Nephron (organoid): ENCODE measurements around the gene GIMAP8.

Experiments
- H3K27ac Mint-ChIP-seq, 3 experiments: 2 replicates each; pipeline ENCODE4 v1.8.0; 2020; ENCODE audit warnings: mixed read lengths in 3 of 3, mild to moderate bottlenecking in 2 of 3, moderate library complexity in 1 of 3
- H3K27me3 Mint-ChIP-seq: 2 replicates; pipeline ENCODE4 v1.8.0; 2021; ENCODE audit warnings: low read depth, mild to moderate bottlenecking, moderate library complexity, mixed read lengths
- H3K36me3 Mint-ChIP-seq: 2 replicates; pipeline ENCODE4 v1.8.0; 2020; ENCODE audit warnings: low read depth, mixed read lengths
- H3K4me1 Mint-ChIP-seq: 2 replicates; pipeline ENCODE4 v1.8.0; 2020; ENCODE audit warnings: mixed read lengths
- H3K4me3 Mint-ChIP-seq, 3 experiments: 2 replicates each; pipeline ENCODE4 v1.8.0; 2020; ENCODE audit warnings: mild to moderate bottlenecking in 3 of 3, mixed read lengths in 3 of 3, moderate library complexity in 2 of 3
- H3K9me3 Mint-ChIP-seq: 2 replicates; pipeline ENCODE4 v1.8.0; 2020; ENCODE audit warnings: mixed read lengths
- CTCF ChIP-seq, 3 experiments: fragments of 200-600 bp; sonication (generic); IDR thresholded peaks; one replicate each; pipeline ENCODE4 v1.5.0; 2021; ENCODE audit warnings: antibody characterized with exemption in 3 of 3; ENCODE audit not compliant: unreplicated experiment in 3 of 3

Gene GIMAP8

GRCh38 chr7:150446288-150446938 is 4.0 kb upstream of the GIMAP8 start:
- TF ChIP-seq CTCF (IDR thresholded peaks at IDR 0.05; ENCODE audit: unreplicated experiment in 3 of 3), result no peak
- Mint-ChIP-seq H3K4me1 (peaks cover 16% of the 10 kb centered on the region), H3K36me3 (no peaks in the 10 kb centered on the region), H3K4me3 (no peak overlapping the region), H3K27ac (no peak overlapping the region), H3K9me3 (peaks cover 11% of the 10 kb centered on the region), H3K27me3 (peaks cover 16% of the 10 kb centered on the region)

GRCh38 chr7:150447966-150448788 is 2.3 kb upstream of the GIMAP8 start:
- Mint-ChIP-seq H3K9me3 (no peaks in the 10 kb centered on the region), H3K4me3 (no peak overlapping the region), H3K27me3 (peaks cover 20% of the 10 kb centered on the region), H3K36me3 (no peaks in the 10 kb centered on the region), H3K4me1 (peaks cover 22% of the 10 kb centered on the region), H3K27ac (no peak overlapping the region)
- TF ChIP-seq CTCF (IDR thresholded peaks at IDR 0.05; ENCODE audit: unreplicated experiment in 3 of 3), result no peak

- H3K27ac Mint-ChIP-seq, result no peak overlapping the region
- H3K4me3 Mint-ChIP-seq, result no peak overlapping the region
- H3K27me3 Mint-ChIP-seq, result peaks cover 22% of the 10 kb centered on the region
- H3K9me3 Mint-ChIP-seq, result no peaks in the 10 kb centered on the region
- H3K36me3 Mint-ChIP-seq, result no peaks in the 10 kb centered on the region
- peaks cover 16% of the 10 kb centered on the region for H3K4me1 Mint-ChIP-seq
- TF ChIP-seq CTCF (IDR thresholded peaks at IDR 0.05; ENCODE audit: unreplicated experiment in 3 of 3), result peak; percentile 80 to 92 (median 92)
These were observed 1.7 kb upstream of the GIMAP8 start for GRCh38 chr7:150448789-150449147.

GRCh38 chr7:150449206-150449952 is 1.1 kb upstream of the GIMAP8 start:
- TF ChIP-seq CTCF (IDR thresholded peaks at IDR 0.05; ENCODE audit: unreplicated experiment in 3 of 3), result no peak
- no peak overlapping the region for H3K27ac Mint-ChIP-seq
- no peaks in the 10 kb centered on the region for H3K9me3 Mint-ChIP-seq
- peaks cover 14% of the 10 kb centered on the region for H3K4me1 Mint-ChIP-seq
- no peak overlapping the region for H3K4me3 Mint-ChIP-seq
- H3K27me3 Mint-ChIP-seq, result peaks cover 24% of the 10 kb centered on the region
- no peaks in the 10 kb centered on the region for H3K36me3 Mint-ChIP-seq

- peaks cover 4% of the 10 kb centered on the region for H3K9me3 Mint-ChIP-seq
- H3K27me3 Mint-ChIP-seq, result peaks cover 24% of the 10 kb centered on the region
- TF ChIP-seq CTCF (IDR thresholded peaks at IDR 0.05; ENCODE audit: unreplicated experiment in 3 of 3), result no peak
- H3K4me3 Mint-ChIP-seq, result no peak overlapping the region
- no peaks in the 10 kb centered on the region for H3K36me3 Mint-ChIP-seq
- peaks cover 14% of the 10 kb centered on the region for H3K4me1 Mint-ChIP-seq
- H3K27ac Mint-ChIP-seq, result no peak overlapping the region
These were observed 815 bp downstream of the GIMAP8 start for GRCh38 chr7:150451097-150451793.
